Transverse colon (tissue), 3 donors: ENCODE data around the gene GPC5.

Experiments used
- CTCF ChIP-seq, 5 experiments: fragments of 200-600 bp in 3 of 5; fragments of 450-650 bp in 2 of 5; sonication (generic) in 3 of 5; IDR thresholded peaks; 1 replicate in 2 of 5; 2 replicates in 3 of 5; pipeline ENCODE4 v1.5.1; 2016 to 2017; ENCODE audit warnings: antibody characterized with exemption in 5 of 5, inconsistent platforms in 3 of 5, mild to moderate bottlenecking in 2 of 5, moderate library complexity in 1 of 5
- EP300 ChIP-seq: sonication (generic); formaldehyde crosslinking; IDR thresholded peaks from one replicate; pipeline ENCODE4 v1.6.1; 2017; ENCODE audit warnings: antibody characterized with exemption, low read depth
- POLR2A ChIP-seq: fragments of 450-650 bp; IDR thresholded peaks from one replicate; pipeline ENCODE4 v1.6.1; 2016; ENCODE audit warnings: antibody characterized with exemption, mild to moderate bottlenecking, moderate library complexity

- TF ChIP-seq CTCF (IDR thresholded peaks at IDR 0.05): no peak
- TF ChIP-seq POLR2A: no peak
- no peak for TF ChIP-seq EP300
Observed at GRCh38 chr13:92260363-92260762, 861.9 kb downstream of the GPC5 start.
